ENCODE measurements around the gene CRX. TPM values are rescaled to one million over a fixed set of nuclear protein-coding genes. Genes with fewer than 3 reads are reported as not detected.
"Not testable (repeated sequence)": the region's sequence is repeated elsewhere in the genome, so short reads cannot be mapped to it uniquely, and the experiment has no call there.

Gene CRX
- total RNA-seq, 2 experiments from 2014 or later, result not detected

DNA sequence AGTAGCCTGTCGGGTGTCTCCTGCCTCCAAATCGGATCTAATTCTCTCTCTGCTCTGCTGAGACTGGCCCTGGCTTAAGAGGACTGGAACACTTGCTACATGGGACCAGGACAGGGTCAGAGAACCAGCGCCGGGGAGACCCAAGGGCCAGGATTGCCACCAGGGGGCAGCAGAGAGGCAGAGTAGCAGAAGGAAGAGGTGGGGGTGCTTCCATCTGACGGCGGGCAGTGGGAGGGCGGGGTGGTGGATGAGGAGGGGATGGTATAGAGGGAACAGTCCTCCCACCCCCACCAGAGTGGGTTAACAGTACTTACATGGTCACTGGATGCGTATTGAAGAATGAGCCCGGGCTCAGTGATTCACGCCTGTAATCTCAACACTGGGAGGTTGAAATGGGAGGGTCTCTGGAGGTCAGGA lies 31.3 kb upstream of the CRX start:
- Mint-ChIP-seq H3K27me3 (no peaks in the 10 kb centered on the region), H3K4me1 (peaks cover 7% of the 10 kb centered on the region), H3K27ac (no peak overlapping the region), H3K9me3 (peaks cover 3% of the 10 kb centered on the region), H3K36me3 (ENCODE audit: low read depth) (peaks cover 1% of the 10 kb centered on the region), H3K4me3 (no peak overlapping the region)
- peak; percentile 88 for DNase-seq
- ChIA-PET POLR2A (no interaction called here), CTCF (interaction anchor here (0.8 to 1.8 kb wide), 2 partner anchors 9 to 11 kb away, joined by 3 to 5 read pairs; no protein-coding TSS in a partner anchor)

DNA sequence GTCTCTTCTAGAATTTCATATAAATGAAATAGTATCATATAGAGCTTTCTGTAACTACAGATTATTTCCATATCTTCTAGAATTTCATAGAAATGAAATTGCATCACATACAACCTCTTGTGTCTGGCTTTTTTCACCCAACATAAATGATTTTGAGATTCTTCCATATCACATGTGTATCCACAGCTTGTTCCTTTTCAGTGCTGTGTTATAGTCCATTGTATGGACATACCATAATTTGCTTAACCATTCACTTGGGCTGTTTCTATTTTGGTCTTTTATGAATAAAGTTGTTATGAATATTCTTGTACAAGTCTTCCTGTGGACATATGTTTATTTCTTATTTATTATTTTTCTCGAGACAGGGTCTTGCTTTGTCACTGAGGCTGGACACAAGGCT lies 29.1 kb upstream of the CRX start:
- Mint-ChIP-seq H3K9me3 (peaks cover 3% of the 10 kb centered on the region), H3K36me3 (ENCODE audit: low read depth) (no peaks in the 10 kb centered on the region), H3K4me3 (no peak overlapping the region), H3K27me3 (peaks cover under 1% of the 10 kb centered on the region), H3K4me1 (peaks cover 7% of the 10 kb centered on the region), H3K27ac (no peak overlapping the region)
- ChIA-PET CTCF (interaction anchor here (0.7 kb wide), 1 partner anchor 35 kb away, joined by 3 read pairs; no protein-coding TSS in a partner anchor), POLR2A (no interaction called here)
- DNase-seq, result no peak

DNA sequence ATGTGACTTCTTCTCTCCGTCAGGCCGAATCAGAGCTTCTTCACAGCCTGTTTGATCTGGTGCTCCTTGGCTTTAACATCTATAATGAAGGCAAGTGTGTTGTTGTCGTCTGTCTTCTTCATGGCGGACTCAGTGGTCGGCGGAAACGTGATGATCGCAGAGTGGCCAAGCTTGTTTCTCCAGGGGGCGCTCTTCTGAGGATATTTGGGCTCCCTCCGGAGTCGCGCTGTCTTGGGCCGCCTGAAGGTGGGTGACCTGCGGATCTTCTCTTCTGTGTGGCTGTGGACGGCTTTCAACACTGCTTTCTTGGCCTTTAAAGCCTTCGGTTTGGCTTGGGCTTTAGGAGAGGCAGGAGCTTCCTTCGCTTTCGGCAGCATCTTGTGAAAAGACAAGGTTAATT lies 27.2 kb upstream of the CRX start:
- no peak for DNase-seq
- Mint-ChIP-seq H3K27me3 (peaks cover 2% of the 10 kb centered on the region), H3K36me3 (ENCODE audit: low read depth) (no peaks in the 10 kb centered on the region), H3K4me3 (no peak overlapping the region), H3K27ac (no peak overlapping the region), H3K9me3 (peaks cover 3% of the 10 kb centered on the region), H3K4me1 (peaks cover 2% of the 10 kb centered on the region)
- ChIA-PET CTCF (no interaction called here), POLR2A (interaction anchor here (0.6 kb wide), 1 partner anchor 70 kb away, joined by 3 read pairs; no protein-coding TSS in a partner anchor)

DNA sequence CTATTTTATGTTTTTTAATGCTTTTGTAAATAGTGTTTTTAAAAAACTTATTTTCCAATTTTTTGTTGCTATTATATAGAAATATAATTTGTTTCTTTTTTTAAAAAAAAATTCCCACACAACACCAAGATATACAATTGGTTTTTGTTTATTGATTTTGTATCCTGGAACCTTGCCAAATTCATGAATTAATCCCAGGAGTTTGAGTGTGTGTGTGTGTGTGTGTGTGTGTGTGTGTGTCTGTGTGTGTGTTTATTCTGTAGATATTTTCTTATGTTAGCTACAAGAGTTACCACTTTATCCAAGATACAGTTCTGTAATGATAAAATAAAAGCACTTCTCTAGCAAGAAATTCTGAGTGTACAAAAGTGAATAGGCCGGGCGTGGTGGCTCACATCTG lies 25.0 kb upstream of the CRX start:
- Mint-ChIP-seq H3K9me3 (peaks cover 8% of the 10 kb centered on the region), H3K4me1 (no peaks in the 10 kb centered on the region), H3K27ac (no peak overlapping the region), H3K27me3 (peaks cover 2% of the 10 kb centered on the region), H3K36me3 (ENCODE audit: low read depth) (peaks cover 4% of the 10 kb centered on the region), H3K4me3 (no peak overlapping the region)
- CTCF ChIA-PET, result no interaction called here
- no peak for DNase-seq
- POLR2A ChIA-PET, result no interaction called here

DNA sequence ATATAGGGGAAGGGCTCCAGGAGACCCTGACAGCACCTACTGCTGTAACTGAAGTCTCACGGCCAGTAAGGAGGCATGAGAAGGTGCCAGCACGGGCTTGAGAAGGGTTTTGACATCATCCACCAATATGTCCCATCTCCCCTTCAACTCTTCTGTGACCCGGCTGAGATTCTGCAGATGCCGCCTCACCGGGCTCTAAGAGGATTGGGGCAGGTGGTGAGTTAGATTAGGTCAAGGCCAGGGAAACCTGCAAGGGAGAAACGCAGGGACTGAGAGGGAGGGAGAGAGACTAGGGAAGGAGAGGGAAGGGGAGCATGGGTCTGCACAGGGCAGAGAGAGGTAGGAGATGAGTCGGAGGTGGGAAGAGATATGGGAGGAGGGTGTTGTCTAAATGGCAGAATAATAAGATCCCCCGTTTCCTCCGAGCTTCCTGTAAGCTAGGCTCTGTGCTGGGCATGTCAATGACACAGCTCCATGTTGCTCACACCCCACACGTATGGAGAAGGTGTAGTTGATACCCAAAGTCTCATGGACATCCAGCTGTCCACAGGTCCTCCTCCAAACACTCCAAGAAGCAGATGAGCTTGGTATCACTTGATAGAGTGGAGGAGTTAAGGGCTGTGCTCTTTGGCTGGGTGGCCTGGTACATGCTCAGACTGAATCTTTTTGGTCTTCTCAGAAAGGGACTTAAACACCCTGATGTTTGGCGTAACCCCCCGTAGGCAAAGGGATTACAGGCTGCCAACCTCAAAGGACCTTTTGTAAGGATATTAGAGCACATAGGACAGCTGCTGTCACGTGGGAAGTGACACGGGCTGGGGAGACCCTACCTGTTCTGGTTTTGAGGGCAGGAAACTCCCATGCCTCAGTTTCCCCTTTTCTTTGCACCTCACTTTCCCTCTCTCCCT lies 23.5 kb upstream of the CRX start:
- no peak for DNase-seq
- Mint-ChIP-seq H3K9me3 (peaks cover 5% of the 10 kb centered on the region), H3K27ac (no peak overlapping the region), H3K4me1 (no peaks in the 10 kb centered on the region), H3K36me3 (ENCODE audit: low read depth) (peaks cover 4% of the 10 kb centered on the region), H3K4me3 (no peak overlapping the region), H3K27me3 (peaks cover 2% of the 10 kb centered on the region)
- POLR2A ChIA-PET, result no interaction called here
- CTCF ChIA-PET, result no interaction called here

DNA sequence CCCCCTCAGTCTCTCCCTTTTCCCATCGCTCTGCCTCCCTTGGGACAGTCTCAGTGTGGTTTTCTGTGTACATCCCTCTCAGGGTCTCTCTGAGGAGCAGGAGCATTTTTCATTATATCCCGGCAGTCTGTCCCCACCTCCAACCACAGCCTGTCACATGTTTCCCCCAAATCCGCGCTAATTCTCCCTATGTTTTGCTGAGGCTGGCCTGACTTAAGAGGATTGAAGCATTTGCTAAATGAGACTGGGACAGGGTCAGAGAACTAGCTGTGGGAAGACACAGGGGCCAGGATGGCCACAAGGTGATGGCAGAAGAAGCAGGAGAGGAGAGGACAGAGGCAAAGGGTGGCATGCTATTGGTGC lies 22.9 kb upstream of the CRX start:
- Mint-ChIP-seq H3K9me3 (peaks cover 5% of the 10 kb centered on the region), H3K27me3 (peaks cover 2% of the 10 kb centered on the region), H3K36me3 (ENCODE audit: low read depth) (peaks cover 4% of the 10 kb centered on the region), H3K4me1 (no peaks in the 10 kb centered on the region), H3K27ac (no peak overlapping the region), H3K4me3 (no peak overlapping the region)
- no peak for DNase-seq
- ChIA-PET POLR2A (no interaction called here), CTCF (interaction anchor here (0.6 kb wide), 1 partner anchor 88 kb away, joined by 3 read pairs; no protein-coding TSS in a partner anchor)

DNA sequence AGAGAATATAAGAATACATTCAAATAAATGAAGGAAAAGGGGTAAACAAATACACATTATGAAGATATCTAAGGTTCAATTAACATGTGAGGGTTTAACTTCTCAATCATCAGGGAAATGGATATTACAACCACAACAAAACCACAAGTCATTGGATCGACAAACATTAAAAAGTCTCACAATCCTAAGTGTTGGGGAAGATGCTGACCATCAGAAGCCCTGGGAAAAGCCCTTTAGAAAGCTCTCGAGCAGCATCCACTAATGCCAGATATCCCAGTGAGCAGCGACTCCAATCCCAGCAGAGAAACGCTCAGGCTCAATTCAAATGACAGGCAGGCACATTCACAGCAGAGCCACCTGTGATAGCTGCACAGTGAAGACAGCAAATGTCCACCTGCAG lies 20.5 kb upstream of the CRX start:
- DNase-seq, result no peak
- peaks cover 5% of the 10 kb centered on the region for H3K9me3 Mint-ChIP-seq
- ChIA-PET POLR2A (no interaction called here), CTCF (no interaction called here)
- no peak overlapping the region for H3K27ac Mint-ChIP-seq
- no peaks in the 10 kb centered on the region for H3K4me1 Mint-ChIP-seq
- peaks cover 2% of the 10 kb centered on the region for H3K27me3 Mint-ChIP-seq
- peaks cover 4% of the 10 kb centered on the region for H3K36me3 Mint-ChIP-seq (ENCODE audit: low read depth)
- no peak overlapping the region for H3K4me3 Mint-ChIP-seq

DNA sequence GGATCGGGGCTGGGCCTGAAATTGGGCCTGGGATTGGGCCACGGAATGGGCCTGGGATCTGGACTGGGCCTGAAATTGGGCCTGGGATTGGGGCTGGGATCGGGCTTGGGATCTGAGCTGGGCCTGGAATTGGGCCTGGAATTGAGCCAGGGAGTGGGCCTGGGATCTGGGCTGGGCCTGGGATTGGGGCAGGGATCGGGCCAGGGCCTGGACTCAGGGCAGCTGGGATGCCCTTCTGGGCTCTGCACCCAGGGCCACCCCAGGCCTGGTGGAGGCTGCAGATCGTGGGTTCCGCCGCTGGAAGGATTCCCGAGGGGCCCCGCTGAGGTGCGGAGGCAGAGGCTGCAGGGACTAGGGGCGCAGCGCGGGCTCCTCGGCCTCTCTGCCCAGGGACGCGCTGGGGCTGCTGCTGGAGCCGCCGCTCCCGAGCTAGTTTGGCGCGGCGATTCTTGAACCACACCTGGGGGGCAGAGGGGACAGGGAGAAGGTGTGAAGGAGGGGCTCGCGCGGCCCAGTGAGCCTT lies 19.2 kb upstream of the CRX start:
- peaks cover 4% of the 10 kb centered on the region for H3K36me3 Mint-ChIP-seq (ENCODE audit: low read depth)
- ChIA-PET CTCF (no interaction called here), POLR2A (no interaction called here)
- no peaks in the 10 kb centered on the region for H3K4me1 Mint-ChIP-seq
- H3K27me3 Mint-ChIP-seq, result peaks cover 2% of the 10 kb centered on the region
- no peak overlapping the region for H3K27ac Mint-ChIP-seq
- no peak overlapping the region for H3K4me3 Mint-ChIP-seq
- peaks cover 5% of the 10 kb centered on the region for H3K9me3 Mint-ChIP-seq
- DNase-seq, result no peak

DNA sequence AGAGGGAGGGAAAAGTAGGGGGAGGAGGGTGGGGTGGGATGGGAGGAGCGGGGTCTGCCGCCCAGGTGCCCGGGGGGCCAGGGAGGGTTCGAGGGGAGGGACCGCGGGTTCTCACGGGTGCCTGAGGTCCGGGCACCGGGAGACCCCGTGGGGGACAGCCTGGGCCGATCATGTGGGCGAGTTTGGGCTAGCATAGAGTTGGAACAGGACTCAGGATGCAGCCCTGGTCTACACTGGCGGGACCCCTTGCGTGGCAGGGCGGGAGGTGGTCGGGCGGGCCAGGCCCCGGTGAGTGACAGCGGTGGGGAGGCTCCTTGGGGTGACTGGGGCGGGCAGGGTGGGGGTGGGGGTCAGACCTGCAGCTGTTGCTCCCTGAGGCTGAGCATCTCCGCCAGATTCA lies 18.6 kb upstream of the CRX start:
- H3K36me3 Mint-ChIP-seq (ENCODE audit: low read depth); H3K27ac Mint-ChIP-seq; DNase-seq; POLR2A ChIA-PET; CTCF ChIA-PET; H3K9me3 Mint-ChIP-seq; H3K4me1 Mint-ChIP-seq; H3K27me3 Mint-ChIP-seq; H3K4me3 Mint-ChIP-seq: not testable (repeated sequence)

DNA sequence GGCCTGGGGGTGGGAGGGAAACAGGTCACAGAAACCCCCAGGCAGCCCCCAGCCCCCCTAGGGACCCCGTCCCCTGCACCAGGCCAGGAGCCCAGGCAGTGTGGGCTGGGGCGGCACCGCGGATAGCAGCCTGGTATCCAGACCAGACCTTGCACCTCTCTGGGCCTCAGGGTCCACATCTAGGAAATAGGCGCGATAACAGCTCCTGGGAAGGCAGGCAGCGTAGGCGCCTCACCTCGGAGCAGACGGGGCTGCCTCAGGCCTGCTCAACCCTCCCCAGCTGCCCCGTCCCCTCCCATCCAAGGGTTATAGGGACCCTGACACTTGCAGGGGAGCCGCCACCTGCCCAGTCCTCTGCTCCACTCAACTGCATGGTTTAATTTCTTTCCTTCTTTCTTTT lies 18.1 kb upstream of the CRX start:
- DNase-seq; H3K4me1 Mint-ChIP-seq; H3K9me3 Mint-ChIP-seq; POLR2A ChIA-PET; CTCF ChIA-PET; H3K36me3 Mint-ChIP-seq (ENCODE audit: low read depth); H3K4me3 Mint-ChIP-seq; H3K27ac Mint-ChIP-seq; H3K27me3 Mint-ChIP-seq: not testable (repeated sequence)

DNA sequence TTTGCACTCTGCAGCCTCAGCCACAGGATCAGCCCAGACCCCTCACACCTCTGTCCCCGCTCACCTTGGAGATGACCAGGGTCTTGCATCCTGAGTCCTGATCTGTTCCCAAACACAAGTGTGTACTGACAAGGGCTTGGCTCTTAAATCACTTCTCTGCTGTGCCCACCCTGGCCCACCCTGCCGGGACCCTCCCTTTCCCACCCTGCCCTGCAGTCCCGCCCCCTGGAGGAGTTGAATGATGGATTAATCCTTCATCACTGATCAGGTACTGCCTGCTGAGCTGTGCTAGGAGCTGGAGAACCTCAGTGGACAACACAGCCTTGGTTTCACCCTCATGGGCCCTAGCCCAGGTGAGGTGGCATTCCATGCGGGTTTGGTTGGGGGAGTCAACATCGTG lies 17.3 kb upstream of the CRX start, which contains the start of gene TPRX1:
TPRX1 (minus strand) TSS at position 101 of the 400 bp plus-strand sequence; CDS start at position 89, 12 bp downstream.
- H3K4me1 Mint-ChIP-seq; H3K27ac Mint-ChIP-seq; CTCF ChIA-PET; H3K27me3 Mint-ChIP-seq; POLR2A ChIA-PET; H3K9me3 Mint-ChIP-seq; H3K4me3 Mint-ChIP-seq; H3K36me3 Mint-ChIP-seq (ENCODE audit: low read depth); DNase-seq: not testable (repeated sequence)

DNA sequence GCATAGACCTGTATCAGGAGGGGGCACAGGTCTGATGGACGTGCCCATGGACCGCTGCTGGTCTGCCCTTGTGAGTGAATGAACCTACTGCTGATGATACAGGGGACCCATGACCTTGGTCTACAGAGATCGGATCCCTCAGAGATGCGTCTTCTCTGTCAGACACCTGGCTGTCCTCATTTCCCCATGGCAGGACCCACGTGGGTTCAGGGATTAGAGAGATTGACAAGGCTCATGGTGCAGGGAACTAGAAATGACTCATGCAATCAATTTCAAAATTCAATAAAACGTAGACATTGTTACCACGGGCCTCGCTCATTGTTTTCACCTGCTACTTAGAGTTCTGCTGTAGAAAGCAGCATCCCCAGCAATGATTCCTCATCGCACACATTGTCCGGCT lies 16.4 kb upstream of the CRX start:
- Mint-ChIP-seq H3K36me3 (ENCODE audit: low read depth) (peaks cover 4% of the 10 kb centered on the region), H3K27ac (no peak overlapping the region), H3K27me3 (no peaks in the 10 kb centered on the region), H3K4me3 (no peak overlapping the region), H3K4me1 (no peaks in the 10 kb centered on the region), H3K9me3 (peaks cover 5% of the 10 kb centered on the region)
- DNase-seq, result no peak
- ChIA-PET POLR2A (no interaction called here), CTCF (interaction anchor here (0.6 kb wide), 1 partner anchor 60 kb away, joined by 6 read pairs; no protein-coding TSS in a partner anchor)

DNA sequence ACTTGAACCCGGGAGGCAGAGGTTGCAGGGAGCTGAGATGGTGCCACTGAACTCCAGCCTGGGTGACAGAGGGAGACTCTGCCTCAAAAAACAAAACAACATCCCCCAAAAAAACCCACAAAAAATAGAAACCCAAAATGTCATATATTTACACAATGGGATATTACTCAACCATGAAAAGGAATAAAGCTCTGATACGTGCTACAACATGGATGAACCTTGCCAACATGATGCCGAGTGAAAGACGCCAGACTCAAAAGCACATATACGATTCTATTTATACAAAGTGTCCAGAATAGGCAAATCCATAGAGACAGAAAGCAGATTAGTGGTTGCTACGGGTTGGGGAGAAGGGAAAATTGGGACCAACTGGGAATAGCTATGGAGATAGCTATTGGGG lies 15.3 kb upstream of the CRX start:
- POLR2A ChIA-PET, result interaction anchor here (0.6 kb wide), 1 partner anchor 395 kb away, joined by 5 read pairs; no protein-coding TSS in a partner anchor
- H3K4me3 Mint-ChIP-seq, result no peak overlapping the region
- no peaks in the 10 kb centered on the region for H3K4me1 Mint-ChIP-seq
- no peak overlapping the region for H3K27ac Mint-ChIP-seq
- H3K27me3 Mint-ChIP-seq, result no peaks in the 10 kb centered on the region
- H3K36me3 Mint-ChIP-seq (ENCODE audit: low read depth), result no peaks in the 10 kb centered on the region
- CTCF ChIA-PET, result no interaction called here
- H3K9me3 Mint-ChIP-seq, result no peaks in the 10 kb centered on the region
- DNase-seq, result no peak

Data from activated CD4-positive, alpha-beta T cell treated with anti-CD3 and anti-CD28 coated beads, Interleukin-2, amount 10 ng/mL, durations not matched to agents 7 days and 5 days (primary cell).